OCI-LY3 (cell line): ENCODE measurements around the gene WAC.

Experiments used
- CTCF ChIP-seq: fragments of 200-600, 300-600 bp; sonication (generic); IDR thresholded peaks from 2 replicates; pipeline ENCODE4 v1.5.1; 2014; ENCODE audit warnings: antibody characterized with exemption, low read length, low read depth
- EZH2phosphoT487 ChIP-seq: fragments of 200-600 bp; shearing (Covaris generic); IDR thresholded peaks from 2 replicates; pipeline ENCODE4 v1.6.1; 2018; ENCODE audit warnings: antibody characterized with exemption, mixed run types, low read depth

- TF ChIP-seq CTCF = no peak
- no peak for TF ChIP-seq EZH2phosphoT487
Measured at GRCh38 chr10:28644647-28645046, 111.7 kb downstream of the WAC start.
